SH-SY5Y (cell line): ENCODE measurements around the gene B4GALT5.

Experiments used
- GATA2 ChIP-seq: IDR thresholded peaks from 2 replicates; pipeline ENCODE4 v1.6.1; 2011; ENCODE audit warnings: mild to moderate bottlenecking, low read depth, low read length
- GATA3 ChIP-seq: IDR thresholded peaks from 2 replicates; pipeline ENCODE4 v1.6.1; 2011; ENCODE audit warnings: low read depth, mild to moderate bottlenecking, low read length, moderate library complexity

DNA sequence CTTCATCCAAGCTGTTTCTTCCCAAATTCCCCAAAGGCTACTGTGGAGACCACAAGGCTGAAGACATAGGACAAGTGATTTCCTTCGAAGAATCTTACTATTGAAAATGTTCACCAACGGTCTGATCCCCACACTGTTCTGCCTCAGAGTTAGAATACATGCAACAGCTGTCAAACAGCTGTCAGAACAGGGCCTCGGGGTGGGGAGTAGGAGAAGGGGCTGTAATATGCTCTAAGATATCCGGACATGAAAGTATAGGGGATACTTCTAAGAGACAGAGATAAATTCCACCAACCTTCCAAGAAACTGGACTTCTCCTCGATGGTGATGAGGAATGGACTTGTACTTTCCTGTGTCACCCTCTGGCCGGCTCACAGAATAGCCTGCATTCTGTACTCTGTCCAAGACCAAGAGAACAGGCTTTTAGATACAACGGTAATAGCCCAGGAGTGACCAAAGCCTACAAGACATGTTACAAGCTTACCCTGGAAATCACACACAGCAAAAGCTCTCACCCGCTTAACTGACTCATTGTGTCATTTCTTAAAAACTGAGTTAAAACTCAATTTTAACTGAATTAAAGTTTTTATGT is 76.5 kb downstream of the B4GALT5 start:
- TF ChIP-seq GATA2 (no peak), GATA3 (no peak)
